CD4-positive, alpha-beta T cell (primary cell): Measurements from ENCODE around the gene ADAMTS17. TPM values are rescaled to one million over a fixed set of nuclear protein-coding genes. Genes with fewer than 3 reads are reported as not detected.

Experiments
- ATAC-seq: fragments of 200-7000 bp; cut with Tn5 transposase; one replicate; pipeline ENCODE4 v1.10.0; 2022; ENCODE audit warnings: mild to moderate bottlenecking; ENCODE audit not compliant: poor library complexity
- CTCF ChIA-PET: fragments of 350-600 bp; sonication (Branson Sonifier 250); formaldehyde crosslinking; loops from one replicate; lab custom pipeline; 2021; ENCODE audit warnings: antibody characterized with exemption, inconsistent platforms; lab: Charles Lee
- POLR2A ChIA-PET: fragments of 350-600 bp; sonication (Branson Sonifier 250); formaldehyde crosslinking; loops from one replicate; lab custom pipeline; 2021; ENCODE audit warnings: antibody characterized with exemption, inconsistent platforms; lab: Charles Lee
- DNase-seq, 14 experiments: peaks; one replicate each; pipeline ENCODE4 v3.0.0-alpha.2; 2013 to 2020; ENCODE audit warnings: mixed read lengths in 2 of 14
- H3K27ac ChIP-seq, 2 donors: one replicate each; pipeline versions ENCODE4 v1.5.1 to v1.7.0; 2013; ENCODE audit warnings: low read length in 2 of 2, low read depth in 1 of 2, mild to moderate bottlenecking in 1 of 2
- H3K27me3 ChIP-seq, 2 experiments: 1 replicate in 1 of 2; 2 replicates in 1 of 2; pipeline versions ENCODE4 v1.6.1 to v1.7.0; 2013; ENCODE audit warnings: low read length in 2 of 2, control low read depth in 1 of 2, mild to moderate bottlenecking in 1 of 2, moderate library complexity in 1 of 2; ENCODE audit not compliant: insufficient read depth in 2 of 2, control insufficient read depth in 1 of 2
- H3K36me3 ChIP-seq: one replicate; pipeline ENCODE4 v1.6.1; 2013; ENCODE audit warnings: low read length, control low read depth; ENCODE audit not compliant: insufficient read depth
- H3K4me1 ChIP-seq: one replicate; pipeline ENCODE4 v1.6.1; 2013; ENCODE audit warnings: low read length, control low read depth; ENCODE audit not compliant: insufficient read depth
- H3K4me3 ChIP-seq: one replicate; pipeline ENCODE4 v1.5.1; 2013; ENCODE audit warnings: mild to moderate bottlenecking, low read length, moderate library complexity
- H3K9me3 ChIP-seq, 2 experiments: 1 replicate in 1 of 2; 2 replicates in 1 of 2; pipeline versions ENCODE4 v1.6.1 to v1.7.0; 2013; ENCODE audit warnings: low read length in 2 of 2, mild to moderate bottlenecking in 2 of 2, control low read depth in 1 of 2, moderate library complexity in 1 of 2; ENCODE audit not compliant: control insufficient read depth in 1 of 2, insufficient read depth in 1 of 2
- H3K27ac Mint-ChIP-seq: one replicate; pipeline ENCODE4 v1.8.0; 2020; ENCODE audit warnings: mixed read lengths
- H3K27me3 Mint-ChIP-seq: one replicate; pipeline ENCODE4 v1.8.0; 2021; ENCODE audit warnings: mixed read lengths
- H3K36me3 Mint-ChIP-seq: one replicate; pipeline ENCODE4 v1.8.0; 2021; ENCODE audit warnings: low read depth, mixed read lengths
- H3K4me1 Mint-ChIP-seq: one replicate; pipeline ENCODE4 v1.8.0; 2021; ENCODE audit warnings: low read depth, mixed read lengths
- H3K4me3 Mint-ChIP-seq: one replicate; pipeline ENCODE4 v1.8.0; 2020; ENCODE audit warnings: mild to moderate bottlenecking, mixed read lengths
- H3K9me3 Mint-ChIP-seq: one replicate; pipeline ENCODE4 v1.8.0; 2020; ENCODE audit warnings: mixed read lengths
- CTCF ChIP-seq: fragments of 200-600 bp; IDR thresholded peaks from one replicate; pipeline ENCODE4 v1.8.0; 2022; ENCODE audit warnings: antibody characterized with exemption, mild to moderate bottlenecking
- intact Hi-C, 2 experiments: fragments of 100-400 bp; cut with DNase I in 1 of 2; cut with micrococcal nuclease in 1 of 2; formaldehyde crosslinking; loops; one replicate each; pipeline versions ENCODE4 v1.15.1 to v1.9.0; 2023 to 2025; cut with DNase I, micrococcal nuclease
- total RNA-seq, 174 experiments: library from RNA in 2 of 174; stranded (reverse) in 2 of 174; gene quantifications; one replicate each; pipeline ENCODE4 v1.2.3 and lab custom pipeline; 2021 to 2026

ADAMTS17 gene
- total RNA-seq, 2 experiments from 2014 or later, result 9.9 to 13.2 TPM

- CTCF ChIA-PET, result no interaction called here
- no peaks in the 10 kb centered on the region for H3K9me3 Mint-ChIP-seq
- no peaks in the 10 kb centered on the region for H3K4me1 ChIP-seq
- H3K27ac Mint-ChIP-seq, result no peak overlapping the region
- TF ChIP-seq CTCF, result no peak
- no peaks in the 10 kb centered on the region for H3K27me3 Mint-ChIP-seq
- no peak for ATAC-seq
- H3K4me1 Mint-ChIP-seq, result no peaks in the 10 kb centered on the region
- POLR2A ChIA-PET, result no interaction called here
- no peaks in the 10 kb centered on the region for H3K27me3 ChIP-seq
- H3K36me3 Mint-ChIP-seq, result peaks cover 8% of the 10 kb centered on the region
- no peak for DNase-seq
- H3K9me3 ChIP-seq, result no peaks in the 10 kb centered on the region
- no peak overlapping the region for H3K27ac ChIP-seq
- intact Hi-C loops, result no loop called here
- no peaks in the 10 kb centered on the region for H3K36me3 ChIP-seq
- no peak overlapping the region for H3K4me3 Mint-ChIP-seq
- H3K4me3 ChIP-seq, result no peak overlapping the region
Measured at GRCh38 chr15:100083572-100083971, 258.2 kb downstream of the ADAMTS17 start.

- Mint-ChIP-seq H3K36me3 (peaks cover 8% of the 10 kb centered on the region), H3K27ac (no peak overlapping the region), H3K4me3 (no peak overlapping the region), H3K4me1 (no peaks in the 10 kb centered on the region), H3K27me3 (no peaks in the 10 kb centered on the region), H3K9me3 (no peaks in the 10 kb centered on the region)
- POLR2A ChIA-PET, result no interaction called here
- CTCF ChIA-PET, result no interaction called here
- H3K27me3 ChIP-seq, result no peaks in the 10 kb centered on the region
- no peak overlapping the region for H3K4me3 ChIP-seq
- no peak for DNase-seq
- no peak for ATAC-seq
- no peaks in the 10 kb centered on the region for H3K36me3 ChIP-seq
- TF ChIP-seq CTCF, result no peak
- no peaks in the 10 kb centered on the region for H3K9me3 ChIP-seq
- no peak overlapping the region for H3K27ac ChIP-seq
- H3K4me1 ChIP-seq, result no peaks in the 10 kb centered on the region
- intact Hi-C loops, result no loop called here
Measured at GRCh38 chr15:100082761-100083402, 258.9 kb downstream of the ADAMTS17 start.

- CTCF ChIA-PET, result no interaction called here
- no peak overlapping the region for H3K4me3 Mint-ChIP-seq
Measured at GRCh38 chr15:100081454-100081853, 260.3 kb downstream of the ADAMTS17 start.

More at GRCh38 chr15:100081454-100081853, 260.3 kb downstream of the ADAMTS17 start:
- H3K36me3 ChIP-seq, result no peaks in the 10 kb centered on the region
- H3K36me3 Mint-ChIP-seq, result peaks cover 3% of the 10 kb centered on the region
- intact Hi-C loops, result no loop called here
- no peak overlapping the region for H3K27ac ChIP-seq
- H3K9me3 ChIP-seq, result no peaks in the 10 kb centered on the region
- no peak overlapping the region for H3K27ac Mint-ChIP-seq
- no peaks in the 10 kb centered on the region for H3K4me1 ChIP-seq
- no peaks in the 10 kb centered on the region for H3K27me3 ChIP-seq
- no peaks in the 10 kb centered on the region for H3K4me1 Mint-ChIP-seq
- no peak overlapping the region for H3K4me3 ChIP-seq
- DNase-seq (no peak), ATAC-seq (no peak)
- no peaks in the 10 kb centered on the region for H3K27me3 Mint-ChIP-seq
- TF ChIP-seq CTCF, result no peak
- H3K9me3 Mint-ChIP-seq, result no peaks in the 10 kb centered on the region
- POLR2A ChIA-PET, result no interaction called here
